ENCODE data around the gene ATP6V0B. TPM values are rescaled to one million over a fixed set of nuclear protein-coding genes. Genes with fewer than 3 reads are reported as not detected.
A peak's percentile ranks its signal among the peaks of the same experiment; 100 is the strongest.

The ATP6V0B gene
- total and polyA plus RNA-seq, 9 of the 15 experiments (the other 6 are each of a cell fraction or from before 2014, with no cell fraction given): 137 to 328 (median 220) TPM

DNA sequence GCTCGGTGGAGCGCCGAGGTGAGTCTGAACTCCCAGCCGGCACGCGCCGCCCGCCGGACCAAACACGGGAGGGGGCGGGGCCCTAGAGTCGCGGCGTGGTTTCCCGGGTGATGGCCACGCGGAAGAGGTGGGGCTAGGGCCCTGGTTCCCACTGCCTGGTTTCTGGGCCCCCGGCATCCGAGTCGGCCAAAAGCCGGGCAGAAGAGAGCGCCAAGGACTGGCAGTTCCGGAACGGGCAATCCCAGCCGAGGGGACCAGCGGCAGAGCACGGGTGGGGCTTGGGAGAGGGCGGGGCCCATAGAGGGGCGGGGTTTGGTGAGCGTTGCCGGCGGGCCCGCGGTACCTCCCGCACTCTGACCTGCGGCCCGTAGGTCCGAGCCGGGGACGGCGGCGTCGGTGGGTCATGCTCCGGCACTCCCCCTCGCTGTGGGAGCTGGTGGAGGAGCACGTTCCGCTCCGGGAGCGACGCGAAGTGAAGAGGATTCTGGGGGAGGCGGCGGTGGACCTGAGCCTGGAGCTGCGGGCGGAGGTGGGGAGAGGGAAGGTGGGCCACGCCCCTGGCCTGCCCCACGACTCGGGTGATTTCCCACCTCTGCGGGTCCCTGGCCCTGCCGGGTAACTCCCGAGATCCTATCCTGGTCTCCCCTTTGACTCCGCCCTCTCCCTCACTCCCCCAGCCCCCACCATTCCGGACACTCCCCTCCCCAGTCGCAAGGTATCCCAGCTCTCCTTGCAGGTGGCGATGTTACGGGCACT lies 16.9 kb downstream of the ATP6V0B start, which contains the start of gene CCDC24 (continued):
- no peak for TF ChIP-seq TSC22D4 (tag; IDR thresholded peaks at IDR 0.05)
- TF ChIP-seq, protein P1, sequence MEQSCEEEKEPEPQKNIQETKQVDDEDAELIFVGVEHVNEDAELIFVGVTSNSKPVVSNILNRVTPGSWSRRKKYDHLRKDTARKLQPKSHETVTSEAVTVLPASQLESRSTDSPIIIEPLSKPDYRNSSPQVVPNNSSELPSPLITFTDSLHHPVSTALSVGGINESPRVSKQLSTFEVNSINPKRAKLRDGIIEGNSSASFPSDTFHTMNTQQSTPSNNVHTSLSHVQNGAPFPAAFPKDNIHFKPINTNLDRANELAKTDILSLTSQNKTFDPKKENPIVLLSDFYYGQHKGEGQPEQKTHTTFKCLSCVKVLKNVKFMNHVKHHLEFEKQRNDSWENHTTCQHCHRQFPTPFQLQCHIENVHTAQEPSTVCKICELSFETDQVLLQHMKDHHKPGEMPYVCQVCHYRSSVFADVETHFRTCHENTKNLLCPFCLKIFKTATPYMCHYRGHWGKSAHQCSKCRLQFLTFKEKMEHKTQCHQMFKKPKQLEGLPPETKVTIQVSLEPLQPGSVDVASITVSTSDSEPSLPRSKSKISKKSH (CRISPR knock-in tag; IDR thresholded peaks at IDR 0.05): no peak
- TF ChIP-seq ZNF263 (CRISPR knock-in tag; IDR thresholded peaks at IDR 0.05; ENCODE audit: borderline replicate concordance): peak; percentile 90
- TF ChIP-seq, protein P2, sequence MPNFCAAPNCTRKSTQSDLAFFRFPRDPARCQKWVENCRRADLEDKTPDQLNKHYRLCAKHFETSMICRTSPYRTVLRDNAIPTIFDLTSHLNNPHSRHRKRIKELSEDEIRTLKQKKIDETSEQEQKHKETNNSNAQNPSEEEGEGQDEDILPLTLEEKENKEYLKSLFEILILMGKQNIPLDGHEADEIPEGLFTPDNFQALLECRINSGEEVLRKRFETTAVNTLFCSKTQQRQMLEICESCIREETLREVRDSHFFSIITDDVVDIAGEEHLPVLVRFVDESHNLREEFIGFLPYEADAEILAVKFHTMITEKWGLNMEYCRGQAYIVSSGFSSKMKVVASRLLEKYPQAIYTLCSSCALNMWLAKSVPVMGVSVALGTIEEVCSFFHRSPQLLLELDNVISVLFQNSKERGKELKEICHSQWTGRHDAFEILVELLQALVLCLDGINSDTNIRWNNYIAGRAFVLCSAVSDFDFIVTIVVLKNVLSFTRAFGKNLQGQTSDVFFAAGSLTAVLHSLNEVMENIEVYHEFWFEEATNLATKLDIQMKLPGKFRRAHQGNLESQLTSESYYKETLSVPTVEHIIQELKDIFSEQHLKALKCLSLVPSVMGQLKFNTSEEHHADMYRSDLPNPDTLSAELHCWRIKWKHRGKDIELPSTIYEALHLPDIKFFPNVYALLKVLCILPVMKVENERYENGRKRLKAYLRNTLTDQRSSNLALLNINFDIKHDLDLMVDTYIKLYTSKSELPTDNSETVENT (CRISPR knock-in tag; IDR thresholded peaks at IDR 0.05): no peak
- TF ChIP-seq HDAC1 (IDR thresholded peaks at IDR 0.05): peak; percentile 74 to 96; a peak in 3 of 4 replicates
- TF ChIP-seq CHD1 (IDR thresholded peaks at IDR 0.05; ENCODE audit: low read length): no peak
- TF ChIP-seq MYBL2 (IDR thresholded peaks at IDR 0.05; ENCODE audit: low read depth): no peak
- no peak for TF ChIP-seq MYBL2 (CRISPR knock-in tag; IDR thresholded peaks at IDR 0.05; ENCODE audit: borderline replicate concordance)
- TF ChIP-seq RFX1 (IDR thresholded peaks at IDR 0.05): peak; percentile 91
- no peak for TF ChIP-seq ETV6 (IDR thresholded peaks at IDR 0.05; ENCODE audit: borderline replicate concordance in 1 of 2, low read depth in 2 of 2, low read length in 1 of 2)
- peak; percentile 56; the same call in 1 of the 2 replicates for TF ChIP-seq ETV6 (CRISPR knock-in tag; IDR thresholded peaks at IDR 0.05; ENCODE audit: borderline replicate concordance)
- no peak for TF ChIP-seq TEAD2 (tag; IDR thresholded peaks at IDR 0.05)
- TF ChIP-seq, protein P3, sequence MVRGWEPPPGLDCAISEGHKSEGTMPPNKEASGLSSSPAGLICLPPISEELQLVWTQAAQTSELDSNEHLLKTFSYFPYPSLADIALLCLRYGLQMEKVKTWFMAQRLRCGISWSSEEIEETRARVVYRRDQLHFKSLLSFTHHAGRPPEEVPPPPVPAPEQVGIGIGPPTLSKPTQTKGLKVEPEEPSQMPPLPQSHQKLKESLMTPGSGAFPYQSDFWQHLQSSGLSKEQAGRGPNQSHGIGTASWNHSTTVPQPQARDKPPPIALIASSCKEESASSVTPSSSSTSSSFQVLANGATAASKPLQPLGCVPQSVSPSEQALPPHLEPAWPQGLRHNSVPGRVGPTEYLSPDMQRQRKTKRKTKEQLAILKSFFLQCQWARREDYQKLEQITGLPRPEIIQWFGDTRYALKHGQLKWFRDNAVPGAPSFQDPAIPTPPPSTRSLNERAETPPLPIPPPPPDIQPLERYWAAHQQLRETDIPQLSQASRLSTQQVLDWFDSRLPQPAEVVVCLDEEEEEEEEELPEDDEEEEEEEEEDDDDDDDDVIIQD (CRISPR knock-in tag; IDR thresholded peaks at IDR 0.05): no peak
- no peak for TF ChIP-seq TCF7 (IDR thresholded peaks at IDR 0.05; ENCODE audit: borderline replicate concordance)
- TF ChIP-seq HDAC3 (IDR thresholded peaks at IDR 0.05; ENCODE audit: borderline replicate concordance, partially characterized antibody): no peak
- TF ChIP-seq, protein P4, sequence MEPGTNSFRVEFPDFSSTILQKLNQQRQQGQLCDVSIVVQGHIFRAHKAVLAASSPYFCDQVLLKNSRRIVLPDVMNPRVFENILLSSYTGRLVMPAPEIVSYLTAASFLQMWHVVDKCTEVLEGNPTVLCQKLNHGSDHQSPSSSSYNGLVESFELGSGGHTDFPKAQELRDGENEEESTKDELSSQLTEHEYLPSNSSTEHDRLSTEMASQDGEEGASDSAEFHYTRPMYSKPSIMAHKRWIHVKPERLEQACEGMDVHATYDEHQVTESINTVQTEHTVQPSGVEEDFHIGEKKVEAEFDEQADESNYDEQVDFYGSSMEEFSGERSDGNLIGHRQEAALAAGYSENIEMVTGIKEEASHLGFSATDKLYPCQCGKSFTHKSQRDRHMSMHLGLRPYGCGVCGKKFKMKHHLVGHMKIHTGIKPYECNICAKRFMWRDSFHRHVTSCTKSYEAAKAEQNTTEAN (CRISPR knock-in tag; IDR thresholded peaks at IDR 0.05): no peak
- TF ChIP-seq, protein P5, sequence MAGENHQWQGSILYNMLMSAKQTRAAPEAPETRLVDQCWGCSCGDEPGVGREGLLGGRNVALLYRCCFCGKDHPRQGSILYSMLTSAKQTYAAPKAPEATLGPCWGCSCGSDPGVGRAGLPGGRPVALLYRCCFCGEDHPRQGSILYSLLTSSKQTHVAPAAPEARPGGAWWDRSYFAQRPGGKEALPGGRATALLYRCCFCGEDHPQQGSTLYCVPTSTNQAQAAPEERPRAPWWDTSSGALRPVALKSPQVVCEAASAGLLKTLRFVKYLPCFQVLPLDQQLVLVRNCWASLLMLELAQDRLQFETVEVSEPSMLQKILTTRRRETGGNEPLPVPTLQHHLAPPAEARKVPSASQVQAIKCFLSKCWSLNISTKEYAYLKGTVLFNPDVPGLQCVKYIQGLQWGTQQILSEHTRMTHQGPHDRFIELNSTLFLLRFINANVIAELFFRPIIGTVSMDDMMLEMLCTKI (IDR thresholded peaks at IDR 0.05; ENCODE audit: partially characterized antibody): no peak

All from K562 (cell line).